H9 (cell line): ENCODE data around the gene ROPN1. TPM values are rescaled to one million over a fixed set of nuclear protein-coding genes. Genes with fewer than 3 reads are reported as not detected.

Experiments
- DNase-seq: peaks from one replicate; pipeline ENCODE4 v3.0.0-alpha.2; 2017
- H2AFZ ChIP-seq: one replicate; pipeline ENCODE4 v1.6.1; 2013; ENCODE audit warnings: mild to moderate bottlenecking, low read length, control low read depth, moderate library complexity
- H2AK5ac ChIP-seq: 2 replicates; pipeline ENCODE4 v1.6.1; 2013; ENCODE audit warnings: low read length, control low read depth, mixed read lengths; ENCODE audit not compliant: insufficient read length
- H2BK120ac ChIP-seq: one replicate; pipeline ENCODE4 v1.6.1; 2013; ENCODE audit warnings: low read depth, mild to moderate bottlenecking, low read length, control low read depth, inconsistent platforms; ENCODE audit not compliant: poor library complexity, severe bottlenecking
- H2BK12ac ChIP-seq: 2 replicates; pipeline ENCODE4 v1.6.1; 2013; ENCODE audit warnings: low read length, control low read depth, mixed read lengths, low read depth; ENCODE audit not compliant: insufficient read length
- H2BK15ac ChIP-seq: 2 replicates; pipeline ENCODE4 v1.6.1; 2013; ENCODE audit warnings: low read depth, low read length, control low read depth
- H2BK20ac ChIP-seq: one replicate; pipeline ENCODE4 v1.6.1; 2013; ENCODE audit warnings: low read depth, mild to moderate bottlenecking, low read length, control low read depth, inconsistent platforms; ENCODE audit not compliant: poor library complexity, severe bottlenecking
- H2BK5ac ChIP-seq: 2 replicates; pipeline ENCODE4 v1.6.1; 2013; ENCODE audit warnings: low read length, control low read depth, mixed read lengths; ENCODE audit not compliant: insufficient read length
- H3K14ac ChIP-seq: 2 replicates; pipeline ENCODE4 v1.6.1; 2013; ENCODE audit warnings: low read length, control low read depth; ENCODE audit not compliant: insufficient read depth
- H3K18ac ChIP-seq: 2 replicates; pipeline ENCODE4 v1.6.1; 2013; ENCODE audit warnings: low read depth, mild to moderate bottlenecking, mixed read lengths, low read length, control low read depth; ENCODE audit not compliant: insufficient read length
- H3K23ac ChIP-seq: 2 replicates; pipeline ENCODE4 v1.6.1; 2013; ENCODE audit warnings: low read length, control low read depth, mixed read lengths, low read depth; ENCODE audit not compliant: insufficient read length
- H3K23me2 ChIP-seq: 2 replicates; pipeline ENCODE4 v1.6.1; 2013; ENCODE audit warnings: low read depth, mild to moderate bottlenecking, mixed read lengths, low read length, control low read depth; ENCODE audit not compliant: insufficient read length, poor library complexity, severe bottlenecking
- H3K27ac ChIP-seq: 2 replicates; pipeline ENCODE4 v1.5.1; 2013; ENCODE audit warnings: low read length, control low read depth, mixed read lengths, low read depth; ENCODE audit not compliant: insufficient read length
- H3K27me3 ChIP-seq: 2 replicates; pipeline ENCODE4 v1.6.1; 2013; ENCODE audit warnings: low read length, control low read depth, inconsistent platforms; ENCODE audit not compliant: insufficient read depth
- H3K4ac ChIP-seq: 2 replicates; pipeline ENCODE4 v1.6.1; 2013; ENCODE audit warnings: low read depth, mild to moderate bottlenecking, control low read depth, inconsistent platforms, low read length, moderate library complexity
- H3K4me1 ChIP-seq: 2 replicates; pipeline ENCODE4 v1.6.1; 2013; ENCODE audit warnings: low read length, control low read depth, inconsistent platforms; ENCODE audit not compliant: insufficient read depth
- H3K4me2 ChIP-seq: 2 replicates; pipeline ENCODE4 v1.6.1; 2013; ENCODE audit warnings: low read length, control low read depth, mixed read lengths; ENCODE audit not compliant: insufficient read length, insufficient read depth
- H3K56ac ChIP-seq: 2 replicates; pipeline ENCODE4 v1.6.1; 2013; ENCODE audit warnings: low read depth, mild to moderate bottlenecking, mixed read lengths, low read length, control low read depth; ENCODE audit not compliant: insufficient read length
- H3K79me1 ChIP-seq: 2 replicates; pipeline ENCODE4 v1.6.1; 2013; ENCODE audit warnings: low read depth, mild to moderate bottlenecking, moderate library complexity, low read length, control low read depth, inconsistent platforms; ENCODE audit not compliant: insufficient read depth, poor library complexity, severe bottlenecking
- H3K79me2 ChIP-seq: 2 replicates; pipeline ENCODE4 v1.6.1; 2013; ENCODE audit warnings: low read length, control low read depth, inconsistent platforms; ENCODE audit not compliant: insufficient read depth
- H3K9ac ChIP-seq: 2 replicates; pipeline ENCODE4 v1.6.1; 2013; ENCODE audit warnings: low read length, control low read depth, mixed read lengths; ENCODE audit not compliant: insufficient read length; ENCODE audit errors: extremely low read depth
- H3K9me3 ChIP-seq: one replicate; pipeline ENCODE4 v1.6.1; 2013; ENCODE audit warnings: low read depth, low read length, inconsistent platforms; ENCODE audit not compliant: control insufficient read depth
- H3T11ph ChIP-seq: one replicate; pipeline ENCODE4 v1.6.1; 2013; ENCODE audit warnings: mild to moderate bottlenecking, low read length, control low read depth, inconsistent platforms
- H4K20me1 ChIP-seq: one replicate; pipeline ENCODE4 v1.6.1; 2013; ENCODE audit not compliant: control insufficient read depth, insufficient read length, insufficient read depth
- H4K5ac ChIP-seq: 2 replicates; pipeline ENCODE4 v1.6.1; 2013; ENCODE audit warnings: low read depth, mild to moderate bottlenecking, mixed read lengths, low read length, control low read depth; ENCODE audit not compliant: insufficient read length
- H4K8ac ChIP-seq: replicated peaks from 2 replicates; pipeline ENCODE4 v1.6.1; 2013; ENCODE audit warnings: low read length, control low read depth, mixed read lengths, low read depth; ENCODE audit not compliant: insufficient read length
- H4K91ac ChIP-seq: 2 replicates; pipeline ENCODE4 v1.6.1; 2013; ENCODE audit warnings: low read depth, mild to moderate bottlenecking, moderate library complexity, mixed read lengths, low read length, control low read depth; ENCODE audit not compliant: insufficient read length
- H3K27ac Mint-ChIP-seq, 3 experiments: 2 replicates in 2 of 3; 3 replicates in 1 of 3; pipeline ENCODE4 v1.8.0; 2020 to 2021; ENCODE audit warnings: mixed read lengths in 3 of 3, mild to moderate bottlenecking in 1 of 3, moderate library complexity in 1 of 3
- H3K27me3 Mint-ChIP-seq: 2 replicates; pipeline ENCODE4 v1.8.0; 2021; ENCODE audit warnings: low read depth, mild to moderate bottlenecking, moderate library complexity, mixed read lengths
- H3K36me3 Mint-ChIP-seq, 3 experiments: 2 replicates in 2 of 3; 3 replicates in 1 of 3; pipeline ENCODE4 v1.8.0; 2020 to 2021; ENCODE audit warnings: low read depth in 3 of 3, mixed read lengths in 3 of 3; ENCODE audit not compliant: insufficient read depth in 1 of 3
- H3K4me1 Mint-ChIP-seq, 2 experiments: 2 replicates each; pipeline ENCODE4 v1.8.0; 2020; ENCODE audit warnings: mixed read lengths in 2 of 2
- H3K4me3 Mint-ChIP-seq, 2 experiments: 2 replicates in 1 of 2; 3 replicates in 1 of 2; pipeline ENCODE4 v1.8.0; 2020 to 2021; ENCODE audit warnings: mild to moderate bottlenecking in 2 of 2, mixed read lengths in 2 of 2, moderate library complexity in 1 of 2
- H3K9me3 Mint-ChIP-seq, 2 experiments: 2 replicates in 1 of 2; 3 replicates in 1 of 2; pipeline ENCODE4 v1.8.0; 2020; ENCODE audit warnings: mild to moderate bottlenecking in 2 of 2, mixed read lengths in 2 of 2, moderate library complexity in 1 of 2
- WGBS: extraction: QIAGEN DNeasy Blood & Tissue Kit; methylation state at CpG from one replicate; pipeline ENCODE4 v1.1.7; 2013; ENCODE audit warnings: missing lambda C conversion rate, low lambda C conversion rate, mixed read lengths; ENCODE audit not compliant: insufficient read length; ENCODE audit errors: extremely low coverage; 5-methylcytosine and 5-hydroxymethylcytosine counted together
- total RNA-seq: library from RNA; stranded (reverse); gene quantifications from 2 replicates; pipeline ENCODE4 v1.2.1, GENCODE V29; 2021
- TF ChIP-seq, protein P1 (sequence below): fragments of 200-600 bp; sonication (generic); conservative IDR thresholded peaks from 3 replicates; pipeline ENCODE4 v1.8.0; 2021; ENCODE audit warnings: antibody characterized with exemption, mild to moderate bottlenecking

Gene ROPN1
- total RNA-seq, 1 experiment from 2014 or later = not detected

DNA sequence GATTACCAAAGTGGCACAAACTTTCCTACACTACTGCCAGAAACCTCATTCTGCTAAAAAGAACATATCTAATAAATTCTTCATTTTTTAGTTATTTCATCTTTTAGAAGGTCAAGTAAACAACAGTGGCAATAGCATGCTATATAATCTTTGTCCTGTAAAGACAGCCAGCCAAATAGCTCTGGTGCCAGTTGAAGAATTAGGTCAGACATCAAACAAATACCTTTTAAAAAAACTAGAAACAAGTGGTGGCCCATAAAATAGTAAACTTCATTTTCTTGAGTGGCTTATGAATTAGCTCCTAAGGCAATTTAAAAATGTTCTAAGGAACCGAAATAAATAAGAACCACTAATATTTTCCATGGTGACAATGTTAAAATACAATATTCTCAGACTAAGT, 50.4 kb downstream of the ROPN1 start:
- TF ChIP-seq, protein P1, sequence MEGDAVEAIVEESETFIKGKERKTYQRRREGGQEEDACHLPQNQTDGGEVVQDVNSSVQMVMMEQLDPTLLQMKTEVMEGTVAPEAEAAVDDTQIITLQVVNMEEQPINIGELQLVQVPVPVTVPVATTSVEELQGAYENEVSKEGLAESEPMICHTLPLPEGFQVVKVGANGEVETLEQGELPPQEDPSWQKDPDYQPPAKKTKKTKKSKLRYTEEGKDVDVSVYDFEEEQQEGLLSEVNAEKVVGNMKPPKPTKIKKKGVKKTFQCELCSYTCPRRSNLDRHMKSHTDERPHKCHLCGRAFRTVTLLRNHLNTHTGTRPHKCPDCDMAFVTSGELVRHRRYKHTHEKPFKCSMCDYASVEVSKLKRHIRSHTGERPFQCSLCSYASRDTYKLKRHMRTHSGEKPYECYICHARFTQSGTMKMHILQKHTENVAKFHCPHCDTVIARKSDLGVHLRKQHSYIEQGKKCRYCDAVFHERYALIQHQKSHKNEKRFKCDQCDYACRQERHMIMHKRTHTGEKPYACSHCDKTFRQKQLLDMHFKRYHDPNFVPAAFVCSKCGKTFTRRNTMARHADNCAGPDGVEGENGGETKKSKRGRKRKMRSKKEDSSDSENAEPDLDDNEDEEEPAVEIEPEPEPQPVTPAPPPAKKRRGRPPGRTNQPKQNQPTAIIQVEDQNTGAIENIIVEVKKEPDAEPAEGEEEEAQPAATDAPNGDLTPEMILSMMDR = no peak
- no peak overlapping the region for H2BK5ac ChIP-seq
- Mint-ChIP-seq H3K4me1 (no peaks in the 10 kb centered on the region), H3K9me3 (no peaks in the 10 kb centered on the region), H3K27me3 (no peaks in the 10 kb centered on the region), H3K27ac (no peak overlapping the region), H3K4me3 (no peak overlapping the region), H3K36me3 (peaks cover 7 to 59% (median 42%) of the 10 kb centered on the region in 3 experiments; a peak in 5 of 7 replicates)
- H2AK5ac ChIP-seq = no peak overlapping the region
- DNase-seq = no peak
- no peak overlapping the region for H2BK12ac ChIP-seq
- H4K5ac ChIP-seq = no peak overlapping the region
- H3K4me2 ChIP-seq = no peak overlapping the region
- H4K8ac ChIP-seq = no peak overlapping the region
- no peak overlapping the region for H3K23ac ChIP-seq
- H3K23me2 ChIP-seq = no peaks in the 10 kb centered on the region
- H3K79me2 ChIP-seq = no peaks in the 10 kb centered on the region
- no peak overlapping the region for H2BK15ac ChIP-seq
- no peak overlapping the region for H3K56ac ChIP-seq
- no peaks in the 10 kb centered on the region for H3K27me3 ChIP-seq
- no peak overlapping the region for H2AFZ ChIP-seq
- H3K27ac ChIP-seq = no peak overlapping the region
- H3K9me3 ChIP-seq = no peaks in the 10 kb centered on the region
- no peak overlapping the region for H3K9ac ChIP-seq
- H3K18ac ChIP-seq = no peak overlapping the region
- H3K4me1 ChIP-seq = no peaks in the 10 kb centered on the region
- no peak overlapping the region for H4K91ac ChIP-seq
- H2BK120ac ChIP-seq = no peak overlapping the region
- no peak overlapping the region for H2BK20ac ChIP-seq
- H3T11ph ChIP-seq = no peak overlapping the region
- H3K79me1 ChIP-seq = no peaks in the 10 kb centered on the region
- no peak overlapping the region for H3K14ac ChIP-seq
- no peaks in the 10 kb centered on the region for H4K20me1 ChIP-seq
- WGBS = no CpG with 5 or more reads among the region's 1 CpG
- H3K4ac ChIP-seq = no peak overlapping the region
